Colon (tissue), 2 donors: ENCODE data around the gene CTXND1.
"Not testable (repeated sequence)": the region's sequence is repeated elsewhere in the genome, so short reads cannot be mapped to it uniquely, and the experiment has no call there.

Source experiments
- FAIRE-seq: peaks from 2 replicates; lab custom pipeline; 2012; peaks lifted over from hg19 to GRCh38; lab: Jason Lieb, UNC
- donor health status: control.
- donor health status: control.

Gene CTXND1

GRCh38 chr15:80252121-80252518 lies at the start of gene CTXND1:
CTXND1 (minus strand) TSS chr15:80252213; CDS start chr15:80201949, 50,264 bp downstream.
- FAIRE-seq: no peak

DNA sequence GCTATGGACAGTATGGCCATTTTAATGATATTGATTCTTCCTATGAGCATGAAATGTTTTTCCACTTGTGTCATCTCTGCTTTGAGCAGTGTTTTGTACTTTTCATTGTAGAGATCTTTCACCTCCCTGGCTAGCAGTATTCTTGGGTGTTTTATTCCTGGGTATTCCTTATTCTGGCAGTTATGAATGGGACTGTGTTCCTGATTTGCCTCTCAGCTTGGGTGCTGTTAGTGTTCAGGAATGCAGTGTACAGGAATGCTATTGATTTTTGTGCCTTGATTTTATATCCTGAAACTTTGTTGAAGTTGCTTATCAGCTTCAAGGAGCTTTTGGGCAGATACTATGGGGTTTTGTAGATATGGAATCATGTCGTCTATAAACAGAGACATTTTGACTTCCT lies 49.5 kb upstream of the CTXND1 start:
- no peak for FAIRE-seq

GRCh38 chr15:80295777-80296176 lies 43.8 kb upstream of the CTXND1 start:
- FAIRE-seq: not testable (repeated sequence)

DNA sequence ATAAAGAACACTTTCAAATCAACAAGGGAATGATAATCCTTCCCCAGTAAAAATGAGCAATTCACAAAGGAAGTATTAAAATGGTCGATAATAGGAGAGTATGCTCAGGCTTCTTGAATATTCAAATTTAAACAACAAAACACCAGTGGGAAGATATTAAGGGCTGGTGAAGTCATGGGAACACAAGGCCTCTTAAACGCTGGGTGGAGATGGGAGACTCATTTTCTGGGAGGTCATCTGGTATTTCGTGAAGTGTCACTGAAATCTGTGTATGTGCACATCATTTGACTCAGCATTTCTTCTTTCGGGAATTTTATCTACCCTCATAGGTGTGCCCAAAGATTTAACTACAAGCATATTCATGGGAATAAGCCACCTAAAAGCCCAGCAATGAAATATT lies 40.1 kb upstream of the CTXND1 start:
- no peak for FAIRE-seq

DNA sequence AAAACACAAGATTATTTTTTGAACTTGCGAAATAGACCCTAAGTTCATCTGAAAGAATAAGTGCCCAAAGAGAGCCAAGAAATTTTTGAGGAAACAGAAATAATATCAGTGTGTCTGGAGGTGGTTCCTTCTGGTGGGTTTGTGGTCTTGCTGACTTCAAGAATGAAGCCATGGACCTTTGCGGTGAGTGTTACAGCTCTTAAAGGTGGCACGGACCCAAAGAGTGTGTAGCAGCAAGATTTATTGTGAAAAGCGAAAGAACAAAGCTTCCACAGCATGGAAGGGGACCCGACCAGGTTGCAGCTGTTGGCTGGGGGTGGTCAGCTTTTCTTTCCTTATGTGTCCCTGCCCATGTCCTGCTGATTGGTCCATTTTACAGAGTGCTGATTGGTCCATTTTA lies 38.9 kb upstream of the CTXND1 start:
- not testable (repeated sequence) for FAIRE-seq

DNA sequence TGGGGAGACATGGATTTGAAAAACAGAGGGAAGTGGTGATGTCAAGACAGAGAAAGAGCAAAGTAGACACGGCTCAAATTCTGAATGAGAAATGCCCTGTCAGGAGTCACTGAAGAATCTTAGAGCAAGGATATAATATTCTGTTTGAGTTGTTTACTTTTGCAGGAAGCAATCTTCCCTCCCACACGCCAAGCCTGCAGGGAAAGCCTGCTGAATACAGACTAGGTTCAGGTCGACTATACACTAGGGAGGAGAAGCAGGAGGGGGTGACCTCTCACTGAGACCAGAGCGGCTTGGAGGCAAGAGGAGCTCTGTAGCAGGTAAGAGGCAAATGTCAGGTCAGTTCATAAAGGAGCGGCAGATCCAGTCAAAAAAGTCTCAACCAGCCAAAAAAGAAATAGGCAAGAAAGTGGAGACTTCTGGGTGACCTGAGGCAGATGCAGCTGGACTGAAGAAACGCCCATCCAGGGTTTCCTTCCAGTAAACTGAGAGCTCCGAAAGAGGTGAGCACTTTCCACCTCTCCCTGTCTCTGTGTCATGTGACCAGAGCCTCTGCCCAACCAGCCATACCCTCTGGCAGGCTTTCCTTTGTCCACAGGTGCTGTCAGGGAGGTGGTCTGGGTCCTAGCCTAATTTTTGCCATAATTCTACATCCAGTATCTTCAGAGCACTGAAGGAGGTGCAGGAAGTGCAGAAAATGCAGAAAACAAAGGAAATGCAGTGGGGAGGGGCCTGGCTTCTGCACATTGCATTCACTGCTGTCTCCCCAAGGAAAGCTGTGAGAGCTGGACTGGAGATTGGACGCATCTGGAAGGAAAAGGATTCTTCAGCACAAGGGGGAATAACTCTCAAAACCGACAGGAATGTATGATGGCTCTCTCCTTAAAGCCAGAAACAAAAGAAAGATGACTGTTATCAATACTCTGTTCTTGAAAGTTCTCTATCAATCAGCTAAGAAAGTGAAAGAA lies 37.8 kb upstream of the CTXND1 start:
- FAIRE-seq: no peak

- FAIRE-seq: no peak
Observed at GRCh38 chr15:80288131-80288530, 36.1 kb upstream of the CTXND1 start.

DNA sequence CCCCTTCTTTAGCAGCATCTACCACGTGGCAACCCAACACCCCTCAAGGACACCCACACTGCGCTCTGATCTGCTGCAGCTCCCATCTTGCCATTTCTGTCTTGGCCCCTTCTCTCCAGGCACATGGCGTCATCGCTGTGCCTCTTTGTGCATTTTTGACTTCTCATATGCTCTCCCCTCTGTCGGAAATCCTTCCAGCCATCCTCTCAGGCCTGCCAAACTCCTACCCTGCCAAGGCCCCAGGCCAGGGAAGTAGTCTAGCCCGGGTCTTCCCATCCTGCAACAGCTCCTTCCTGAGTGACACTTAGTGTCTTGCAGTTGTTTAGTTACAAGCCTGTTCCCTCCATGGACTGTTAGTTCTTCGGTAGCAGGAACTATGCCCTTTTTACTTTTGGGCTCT lies 34.0 kb upstream of the CTXND1 start:
- FAIRE-seq: no peak

- no peak for FAIRE-seq
Observed at GRCh38 chr15:80285379-80285778, 33.4 kb upstream of the CTXND1 start.

DNA sequence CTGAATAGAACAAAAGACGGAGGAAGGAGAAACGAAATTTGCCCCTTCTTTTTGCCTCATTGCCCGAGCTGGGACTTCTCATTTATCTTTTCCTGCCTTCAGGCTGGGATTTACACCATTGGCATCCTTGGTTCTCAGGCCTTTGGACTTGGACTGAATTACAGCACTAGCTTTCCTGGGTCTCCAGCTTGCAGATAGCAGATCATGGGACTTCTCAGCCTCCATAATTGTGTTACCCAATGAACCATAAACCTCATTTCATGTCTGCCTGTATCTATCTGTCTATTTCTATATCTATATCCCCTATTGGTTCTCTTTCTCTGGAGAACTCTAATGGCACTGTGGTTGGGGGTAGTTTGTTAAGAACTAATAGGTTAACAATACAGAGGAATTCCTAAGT lies 31.5 kb upstream of the CTXND1 start:
- no peak for FAIRE-seq

DNA sequence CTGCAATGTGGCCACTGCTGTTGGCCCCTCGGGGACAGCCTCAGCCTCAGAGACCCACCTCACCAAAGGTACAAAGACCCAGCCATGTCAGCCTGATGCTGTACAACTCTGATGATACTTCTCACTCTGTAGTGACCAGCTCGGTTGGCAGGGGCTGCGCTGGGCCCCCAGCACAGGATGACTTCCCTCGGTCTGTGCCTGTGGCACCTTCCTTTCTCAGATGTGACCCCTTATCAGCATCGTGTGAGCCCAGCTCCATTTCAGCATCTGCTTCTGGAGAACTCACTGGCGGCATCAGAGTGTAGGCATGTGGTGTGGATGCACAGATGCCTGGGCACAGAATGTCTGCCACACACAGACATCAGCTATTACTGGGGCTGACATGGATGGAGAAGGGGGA lies 25.1 kb upstream of the CTXND1 start:
- no peak for FAIRE-seq

DNA sequence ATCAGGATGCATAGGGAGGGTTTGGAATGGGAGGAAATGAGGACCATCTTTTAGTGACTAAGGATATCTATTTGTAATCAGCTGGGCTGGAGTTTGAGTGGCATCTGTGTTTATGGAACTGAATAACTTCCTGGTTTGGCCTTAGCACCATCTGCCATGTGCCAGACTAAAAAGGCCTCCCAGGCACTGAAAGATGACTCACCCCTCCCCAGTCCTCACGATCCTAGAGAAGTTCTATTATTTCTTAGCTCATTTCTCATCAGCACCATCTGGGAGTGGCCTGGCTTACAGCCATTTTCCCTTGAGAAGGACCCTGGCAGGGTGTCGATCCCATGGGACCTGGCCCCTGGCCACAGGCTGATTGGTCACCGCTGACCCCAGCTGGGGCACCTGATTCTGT lies 23.9 kb upstream of the CTXND1 start:
- no peak for FAIRE-seq

DNA sequence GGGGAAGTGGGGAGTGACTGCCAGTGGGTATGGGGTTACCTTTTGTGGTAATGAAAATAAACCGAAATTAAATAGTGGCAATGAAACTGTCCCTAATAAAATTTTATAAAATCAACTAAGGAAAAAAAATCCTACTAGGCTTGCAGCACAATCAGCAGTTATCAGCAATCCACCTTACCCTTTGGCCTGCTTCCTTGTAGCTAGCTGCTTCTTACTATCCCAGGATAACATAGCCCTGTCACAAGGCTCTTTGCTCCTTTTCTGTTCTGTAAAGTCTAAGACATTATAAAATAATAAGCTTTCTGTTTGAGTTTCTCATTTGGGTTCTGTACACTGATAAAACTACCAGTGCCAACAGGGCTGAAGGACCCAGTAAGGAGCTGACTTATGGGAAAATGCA lies 23.0 kb upstream of the CTXND1 start:
- FAIRE-seq: no peak

- FAIRE-seq: no peak
Observed at GRCh38 chr15:80274554-80274953, 22.5 kb upstream of the CTXND1 start.

- FAIRE-seq: no peak
Observed at GRCh38 chr15:80272987-80273386, 21.0 kb upstream of the CTXND1 start.

- FAIRE-seq: no peak
Observed at GRCh38 chr15:80270472-80270871, 18.5 kb upstream of the CTXND1 start.

DNA sequence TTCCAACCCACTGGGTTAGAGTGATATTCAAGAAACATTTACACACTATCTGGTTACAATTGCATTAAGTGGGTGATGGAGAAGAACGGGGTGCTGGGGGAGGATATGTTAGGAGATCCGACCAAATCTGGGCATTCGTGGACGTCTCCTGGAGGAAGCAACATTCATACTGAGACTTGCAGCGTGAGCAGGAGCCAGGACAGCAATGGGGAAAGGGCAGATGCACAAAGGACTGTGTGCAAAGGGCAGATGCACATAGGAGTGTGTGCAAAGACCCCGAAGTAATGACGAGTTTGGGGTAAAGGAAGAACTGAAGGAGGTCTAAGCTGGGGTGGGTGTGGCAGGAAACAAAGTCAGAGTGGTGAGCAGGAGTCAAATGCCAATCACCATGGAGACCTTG lies 16.1 kb upstream of the CTXND1 start:
- no peak for FAIRE-seq

DNA sequence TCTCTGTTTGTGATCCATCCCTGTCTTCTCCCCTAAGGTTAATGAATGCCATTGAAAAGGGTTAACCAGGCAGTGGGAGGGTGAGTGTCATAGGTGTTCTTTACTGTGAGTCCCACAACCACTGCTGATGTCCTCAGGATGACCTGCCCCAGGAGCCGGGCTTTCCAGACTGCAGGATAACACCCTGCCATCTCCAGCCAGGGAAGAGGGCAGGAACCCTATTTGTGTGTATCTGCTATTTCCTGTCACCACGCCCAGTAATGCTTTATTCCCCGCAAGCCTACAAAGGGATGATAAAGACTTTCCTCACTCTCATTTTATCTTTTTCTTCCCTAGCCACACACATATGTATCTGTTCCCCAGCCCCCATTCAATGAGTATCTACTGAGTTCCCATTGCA lies 15.6 kb upstream of the CTXND1 start:
- no peak for FAIRE-seq

DNA sequence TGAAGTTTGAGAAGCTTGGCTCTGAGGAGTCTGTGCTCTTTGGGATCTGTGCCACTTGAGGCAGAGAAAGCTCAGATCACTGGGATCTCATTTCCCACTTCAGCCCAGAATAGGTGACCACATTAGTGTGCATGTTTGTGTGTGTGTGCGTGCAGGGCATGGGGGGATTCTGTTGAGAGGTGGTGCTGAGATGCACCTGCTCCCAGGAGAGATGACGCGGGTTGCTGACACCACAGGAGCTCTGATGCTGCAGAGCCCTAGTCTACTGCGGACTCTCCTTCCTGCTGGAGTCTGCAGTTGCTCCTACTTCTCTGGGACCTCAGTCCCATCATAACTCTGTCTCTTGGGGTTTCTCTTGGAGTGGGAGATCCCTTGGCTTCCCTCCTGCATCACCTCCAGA lies 14.7 kb upstream of the CTXND1 start:
- FAIRE-seq: no peak

DNA sequence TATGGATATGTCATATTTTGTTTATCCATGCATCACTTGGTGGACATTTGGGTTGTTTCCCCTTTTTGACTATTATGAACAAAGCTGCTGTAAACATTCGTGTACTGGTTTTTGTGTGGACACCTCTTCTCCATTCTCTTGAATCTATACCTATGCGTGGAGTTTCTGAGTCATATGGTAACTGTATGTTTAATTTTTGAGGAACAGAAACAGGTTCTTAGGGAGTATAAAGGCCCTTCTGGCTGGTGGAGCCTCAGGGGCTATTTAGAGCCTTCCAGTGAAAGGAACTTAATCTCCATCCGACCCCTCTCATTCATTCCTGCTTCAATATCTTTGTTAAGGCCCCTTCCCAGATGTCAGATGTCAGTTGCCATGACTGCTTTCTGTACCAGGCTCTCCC lies 14.1 kb upstream of the CTXND1 start:
- no peak for FAIRE-seq

DNA sequence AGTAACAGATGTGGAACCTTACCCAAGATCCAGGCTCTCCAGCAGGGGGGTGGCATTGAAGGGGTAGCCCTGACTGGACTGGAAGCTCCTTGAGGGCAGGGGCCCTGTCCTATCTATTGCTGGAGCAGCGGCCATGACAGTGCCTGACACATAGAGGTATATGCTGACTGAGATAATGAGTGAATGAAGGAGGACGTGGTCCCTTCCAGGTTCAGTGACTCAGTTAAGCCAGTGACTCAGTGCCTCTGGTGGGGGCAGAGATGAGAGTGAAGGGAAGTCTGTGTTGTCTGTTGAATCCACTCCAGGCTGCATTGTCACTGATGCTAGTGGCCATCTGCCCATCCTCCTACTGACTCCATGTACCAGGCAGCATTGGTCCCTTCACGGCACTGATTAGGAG lies 13.0 kb upstream of the CTXND1 start:
- no peak for FAIRE-seq

- no peak for FAIRE-seq
Observed at GRCh38 chr15:80264031-80264430, 12.0 kb upstream of the CTXND1 start.

GRCh38 chr15:80260551-80260950 lies 8.5 kb upstream of the CTXND1 start:
- FAIRE-seq: no peak

DNA sequence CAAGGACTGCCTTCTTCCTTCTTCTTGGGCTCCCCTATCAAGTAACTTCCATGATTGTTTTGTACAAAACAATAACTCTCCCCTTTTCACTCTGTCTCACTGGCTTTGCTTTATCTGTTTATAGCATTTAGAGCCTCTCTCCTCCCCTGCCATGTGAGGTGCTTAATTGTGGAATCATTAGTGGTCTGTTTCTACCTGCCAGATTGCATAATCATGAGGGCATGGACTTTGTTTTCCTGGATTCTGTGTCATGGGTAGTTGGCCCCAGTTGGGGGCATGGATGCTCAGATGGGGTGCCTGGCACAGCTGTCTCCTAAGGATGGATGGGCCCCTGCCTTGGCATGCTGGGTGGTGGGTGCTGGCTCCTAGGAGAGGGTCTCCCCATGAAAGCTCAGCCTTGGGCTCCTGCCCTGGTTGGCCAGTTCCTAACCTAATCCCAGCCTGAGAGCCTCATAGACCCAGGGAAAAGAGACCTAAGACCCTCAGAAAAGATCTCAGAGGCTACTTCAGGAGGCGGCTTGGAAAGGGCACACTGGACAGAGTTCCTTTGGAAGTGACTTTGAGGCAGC lies 8.0 kb upstream of the CTXND1 start:
- no peak for FAIRE-seq
